GM12878 (cell line): ENCODE results near the gene DRC1. TPM values are rescaled to one million over a fixed set of nuclear protein-coding genes. Genes with fewer than 3 reads are reported as not detected.

Experiments
- ATAC-seq: fragments of 200-7000 bp; cut with Tn5 transposase; 3 replicates; pipeline ENCODE4 v1.9.1; 2020; ENCODE audit warnings: mild to moderate bottlenecking, moderate library complexity
- BruUV-seq: library from RNA; stranded (reverse); fragments of 400-500 nt; replicated peaks from 2 replicates; lab custom pipeline; 2021; lab: Mats Ljungman, UMichigan
- CTCF ChIA-PET: fragments of 300-600 bp; sonication (Branson Sonifier 250); formaldehyde crosslinking; extraction: SDS; loops from one replicate; lab custom pipeline; 2021; ENCODE audit warnings: inconsistent platforms; lab: Yijun Ruan, JAX
- POLR2A ChIA-PET: fragments of 350-600 bp; formaldehyde crosslinking; extraction: SDS; loops from one replicate; lab custom pipeline; 2021; ENCODE audit warnings: inconsistent platforms; lab: Charles Lee
- RAD21 ChIA-PET: fragments of 300-600 bp; sonication (Branson Sonifier 250); formaldehyde crosslinking; loops from one replicate; lab custom pipeline; 2023; ENCODE audit warnings: antibody characterized with exemption; ENCODE audit not compliant: unreplicated experiment; lab: Charles Lee
- SMC1A ChIA-PET: fragments of 300-600 bp; sonication (Branson Sonifier 250); formaldehyde crosslinking; loops from one replicate; lab custom pipeline; 2023; ENCODE audit not compliant: unreplicated experiment, uncharacterized antibody; lab: Charles Lee
- DNase-seq: peaks from one replicate; pipeline ENCODE4 v3.0.0-alpha.2; 2011; ENCODE audit warnings: low read depth, low spot score
- FAIRE-seq: peaks from 3 replicates; lab custom pipeline; 2011; peaks lifted over from hg19 to GRCh38; lab: Jason Lieb, UNC
- H2AFZ ChIP-seq: 2 replicates; pipeline ENCODE4 v1.6.0; 2011; ENCODE audit warnings: low read depth, low read length, control low read depth; ENCODE audit not compliant: control insufficient read depth
- H3K27ac ChIP-seq: 2 replicates; pipeline ENCODE4 v1.5.1; 2011; ENCODE audit warnings: control low read depth; ENCODE audit not compliant: control insufficient read depth, insufficient read depth
- H3K27me3 ChIP-seq, 2 experiments: replicated peaks in 1 of 2; 2 replicates each; pipeline versions ENCODE4 v1.6.0 to v1.6.1; 2011; ENCODE audit warnings: low read length in 1 of 2; ENCODE audit not compliant: control insufficient read depth in 2 of 2, insufficient read depth in 2 of 2
- H3K36me3 ChIP-seq, 2 experiments: 2 replicates each; pipeline ENCODE4 v1.5.1; 2011; ENCODE audit warnings: low read length in 1 of 2; ENCODE audit not compliant: control insufficient read depth in 2 of 2, insufficient read depth in 2 of 2
- H3K4me1 ChIP-seq: 2 replicates; pipeline ENCODE4 v1.6.1; 2011; ENCODE audit warnings: mild to moderate bottlenecking, low read length, moderate library complexity, mixed read lengths; ENCODE audit not compliant: control insufficient read depth, insufficient read depth
- H3K4me2 ChIP-seq: 2 replicates; pipeline ENCODE4 v1.6.0; 2011; ENCODE audit warnings: control low read depth; ENCODE audit not compliant: control insufficient read depth, insufficient read depth
- H3K4me3 ChIP-seq: fragments of 200-600 bp; sonication (generic); 2 replicates; pipeline ENCODE4 v1.5.1; 2016
- H3K79me2 ChIP-seq: 2 replicates; pipeline ENCODE4 v1.6.0; 2011; ENCODE audit warnings: low read length; ENCODE audit not compliant: control insufficient read depth, insufficient read depth
- H3K9ac ChIP-seq: 2 replicates; pipeline ENCODE4 v1.8.0; 2011; ENCODE audit warnings: low read length, control low read depth, mixed read lengths; ENCODE audit not compliant: control insufficient read depth, insufficient read depth
- H3K9me3 ChIP-seq: replicated peaks from 3 replicates; pipeline ENCODE4 v1.5.1; 2011; ENCODE audit warnings: mild to moderate bottlenecking, low read length; ENCODE audit not compliant: control insufficient read depth, insufficient read depth
- H4K20me1 ChIP-seq: 2 replicates; pipeline ENCODE4 v1.6.0; 2011; ENCODE audit not compliant: control insufficient read depth, insufficient read depth
- ATF7 ChIP-seq: fragments of 450-650 bp; IDR thresholded peaks from 2 replicates; pipeline ENCODE4 v1.6.1; 2016; ENCODE audit warnings: low read depth, mild to moderate bottlenecking
- CTCF ChIP-seq, 3 experiments: IDR thresholded peaks in 2 of 3; conservative IDR thresholded peaks in 1 of 3; 2 replicates each; pipeline ENCODE4 v1.5.1; 2011; ENCODE audit warnings: low read depth in 3 of 3, low read length in 3 of 3, mild to moderate bottlenecking in 3 of 3, control low read depth in 2 of 3, moderate library complexity in 2 of 3, inconsistent platforms in 1 of 3, mixed read lengths in 1 of 3; ENCODE audit not compliant: control insufficient read depth in 2 of 3, insufficient read depth in 1 of 3; ENCODE audit errors: extremely low read depth in 1 of 3
- IKZF2 ChIP-seq, 2 experiments: fragments of 450-650 bp; IDR thresholded peaks; 2 replicates each; pipeline ENCODE4 v1.6.1; 2017; ENCODE audit warnings: mild to moderate bottlenecking in 2 of 2, moderate library complexity in 2 of 2
- NFIC ChIP-seq: IDR thresholded peaks from 2 replicates; pipeline ENCODE4 v1.6.1; 2012; ENCODE audit warnings: low read depth, mild to moderate bottlenecking, inconsistent platforms, low read length, moderate library complexity
- PAX5 ChIP-seq: IDR thresholded peaks from 2 replicates; pipeline ENCODE4 v1.6.1; 2011; ENCODE audit warnings: low read depth, low read length, borderline replicate concordance
- STAT3 ChIP-seq: IDR thresholded peaks from 2 replicates; pipeline ENCODE4 v1.6.1; 2011; ENCODE audit warnings: low read depth, low read length, improper control_type of control experiment
- ZNF592 ChIP-seq: fragments of 450-650 bp; IDR thresholded peaks from 2 replicates; pipeline ENCODE4 v1.6.1; 2017; ENCODE audit warnings: mild to moderate bottlenecking, moderate library complexity
- WGBS: methylation state at CpG from one replicate; pipeline ENCODE4 v1.1.6; 2016; ENCODE audit warnings: low lambda C conversion rate; ENCODE audit not compliant: insufficient replicate concordance, insufficient coverage; ENCODE audit errors: missing lambda C conversion rate; 5-methylcytosine and 5-hydroxymethylcytosine counted together
- in situ Hi-C: fragments of 300-500 bp; cut with MboI; formaldehyde crosslinking; loops from 9 replicates; pipeline ENCODE4 v1.14.3; 2018; ENCODE audit warnings: mixed read lengths
- intact Hi-C: fragments of 100-400 bp; cut with micrococcal nuclease; formaldehyde crosslinking; loops from one replicate; pipeline ENCODE4 v1.14.2; 2022; ENCODE audit not compliant: unreplicated experiment
- polyA plus RNA-seq, 11 experiments: library from polyadenylated mRNA; depleted of rRNA in 4 of 11; unstranded in 6 of 11; stranded (reverse) in 5 of 11; fragments of >200 nt; fragmentation: Nextera tagmentation in 4 of 11; fragmentation: Illumina TruSeq in 1 of 11; extraction: Ambion mirVana in 4 of 11; extraction: Trizol in 1 of 11; gene quantifications; 1 replicate in 1 of 11; 2 replicates in 10 of 11; pipeline versions ENCODE4 v1.2.1 to v1.2.3, GENCODE V29; 2011 to 2016; ENCODE audit warnings: inconsistent platforms in 2 of 11, missing spikeins in 2 of 11, low read depth in 1 of 11
- total RNA-seq, 4 experiments: library from RNA; depleted of rRNA in 3 of 4; stranded (reverse); fragments of >200 nt in 3 of 4; fragmentation: Illumina TruSeq in 1 of 4; extraction: Trizol in 1 of 4; gene quantifications; 2 replicates each; pipeline versions ENCODE4 v1.2.1 to v1.2.3, GENCODE V29; 2013 to 2021
- TF ChIP-seq, protein P1 (sequence below): fragments of 450-650 bp; IDR thresholded peaks from 2 replicates; pipeline ENCODE4 v1.6.1; 2017; ENCODE audit warnings: mild to moderate bottlenecking

The DRC1 gene
- total and polyA plus RNA-seq, 10 of the 15 experiments (the other 5 are each of a cell fraction or from before 2014, with no cell fraction given): 0.03 TPM; not detected in 9

DNA sequence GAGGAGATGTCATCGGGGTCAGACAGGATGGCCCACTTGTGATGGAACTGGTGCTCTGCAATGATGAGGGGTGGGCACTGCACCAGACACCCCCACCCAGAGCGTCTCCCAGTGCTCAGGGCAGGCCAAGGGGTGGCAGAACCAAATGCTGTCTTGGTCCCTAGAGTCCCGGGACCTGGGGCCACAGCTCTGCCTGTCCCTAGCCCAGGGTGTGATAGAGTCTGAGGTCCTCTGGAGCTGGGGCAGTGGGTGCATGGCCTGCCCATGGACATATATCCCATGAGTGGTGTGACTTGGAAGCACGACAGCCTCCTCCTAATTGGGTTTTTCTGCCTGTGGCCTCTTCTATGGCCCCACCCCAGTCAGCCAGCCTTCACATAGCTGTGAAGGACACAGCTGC lies 82.9 kb downstream of the DRC1 start:
- SMC1A ChIA-PET: no interaction called here
- in situ Hi-C loops: no loop called here
- H3K79me2 ChIP-seq: no peaks in the 10 kb centered on the region
- H3K36me3 ChIP-seq: no peaks in the 10 kb centered on the region
- H3K4me3 ChIP-seq: no peak overlapping the region
- FAIRE-seq (no peak), ATAC-seq (no peak), DNase-seq (no peak)
- no peak overlapping the region for H2AFZ ChIP-seq
- H3K4me2 ChIP-seq: no peak overlapping the region
- RAD21 ChIA-PET: no interaction called here
- POLR2A ChIA-PET: no interaction called here
- BruUV-seq: no TSS peak
- H3K9ac ChIP-seq: no peak overlapping the region
- no peak overlapping the region for H3K27ac ChIP-seq
- CTCF ChIA-PET: no interaction called here
- no peak for TF ChIP-seq PAX5
- no peak for TF ChIP-seq ATF7
- TF ChIP-seq, protein P1, sequence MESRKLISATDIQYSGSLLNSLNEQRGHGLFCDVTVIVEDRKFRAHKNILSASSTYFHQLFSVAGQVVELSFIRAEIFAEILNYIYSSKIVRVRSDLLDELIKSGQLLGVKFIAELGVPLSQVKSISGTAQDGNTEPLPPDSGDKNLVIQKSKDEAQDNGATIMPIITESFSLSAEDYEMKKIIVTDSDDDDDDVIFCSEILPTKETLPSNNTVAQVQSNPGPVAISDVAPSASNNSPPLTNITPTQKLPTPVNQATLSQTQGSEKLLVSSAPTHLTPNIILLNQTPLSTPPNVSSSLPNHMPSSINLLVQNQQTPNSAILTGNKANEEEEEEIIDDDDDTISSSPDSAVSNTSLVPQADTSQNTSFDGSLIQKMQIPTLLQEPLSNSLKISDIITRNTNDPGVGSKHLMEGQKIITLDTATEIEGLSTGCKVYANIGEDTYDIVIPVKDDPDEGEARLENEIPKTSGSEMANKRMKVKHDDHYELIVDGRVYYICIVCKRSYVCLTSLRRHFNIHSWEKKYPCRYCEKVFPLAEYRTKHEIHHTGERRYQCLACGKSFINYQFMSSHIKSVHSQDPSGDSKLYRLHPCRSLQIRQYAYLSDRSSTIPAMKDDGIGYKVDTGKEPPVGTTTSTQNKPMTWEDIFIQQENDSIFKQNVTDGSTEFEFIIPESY: no peak
- no peaks in the 10 kb centered on the region for H3K9me3 ChIP-seq
- WGBS: 9% methylated on average over 4 of the region's 4 CpGs
- intact Hi-C loops: no loop called here
- H3K4me1 ChIP-seq: no peaks in the 10 kb centered on the region
- no peaks in the 10 kb centered on the region for H3K27me3 ChIP-seq
- no peaks in the 10 kb centered on the region for H4K20me1 ChIP-seq

- Histone ChIP-seq H3K4me2 (no peak overlapping the region), H3K79me2 (no peaks in the 10 kb centered on the region), H3K27me3 (no peaks in the 10 kb centered on the region), H3K9me3 (no peaks in the 10 kb centered on the region), H3K9ac (no peak overlapping the region), H4K20me1 (no peaks in the 10 kb centered on the region), H3K4me3 (no peak overlapping the region), H3K4me1 (no peaks in the 10 kb centered on the region), H2AFZ (no peak overlapping the region), H3K27ac (no peak overlapping the region), H3K36me3 (no peaks in the 10 kb centered on the region)
- in situ Hi-C loops (no loop called here), intact Hi-C loops (no loop called here)
- 10% methylated on average over 2 of the region's 2 CpGs for WGBS
- BruUV-seq: no TSS peak
- ChIA-PET SMC1A (no interaction called here), POLR2A (no interaction called here), RAD21 (no interaction called here), CTCF (no interaction called here)
- ATAC-seq: no peak
- no peak for FAIRE-seq
- no peak for DNase-seq
- TF ChIP-seq IKZF2 (IDR thresholded peaks at IDR 0.05) (no peak), STAT3 (no peak), CTCF (IDR thresholded peaks at IDR 0.05 in 2 of 3, conservative IDR thresholded peaks at IDR 0.05 in 1 of 3; ENCODE audit: control insufficient read depth in 2 of 3, extremely low read depth in 1 of 3, insufficient read depth in 1 of 3, low read depth in 3 of 3, low read length in 3 of 3) (no peak), NFIC (no peak), ZNF592 (no peak)
Observed at GRCh38 chr2:26485099-26485498, 83.4 kb downstream of the DRC1 start.
